ENCODE data around the gene COBL.

The COBL gene

DNA sequence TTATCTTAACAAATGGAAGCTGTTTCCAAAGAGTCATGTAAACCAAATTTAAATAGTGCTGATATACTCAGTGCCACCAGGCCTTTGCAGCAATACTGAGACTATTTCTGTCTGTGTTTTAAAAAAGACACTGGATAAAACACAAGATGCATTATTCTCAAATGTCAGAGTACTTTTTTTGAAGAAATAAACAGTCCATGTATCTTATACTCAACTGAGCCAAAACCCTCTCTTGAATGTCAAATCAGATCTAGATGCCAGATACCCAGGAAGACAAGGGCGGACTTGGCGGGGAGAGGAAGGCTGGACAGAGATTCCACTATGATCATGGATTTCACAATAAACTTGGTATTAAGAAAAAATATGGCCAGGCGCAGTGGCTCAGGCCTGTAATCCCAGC, 127.6 kb downstream of the COBL start:
- no peaks in the 10 kb centered on the region for H3K36me3 Mint-ChIP-seq
- no peak overlapping the region for H3K27ac Mint-ChIP-seq
- peaks cover 9% of the 10 kb centered on the region for H3K27me3 Mint-ChIP-seq
- H3K4me3 Mint-ChIP-seq: no peak overlapping the region
- DNase-seq: no peak
- no peaks in the 10 kb centered on the region for H3K9me3 Mint-ChIP-seq
- CTCF ChIA-PET: no interaction called here
- H3K4me1 Mint-ChIP-seq: no peaks in the 10 kb centered on the region

DNA sequence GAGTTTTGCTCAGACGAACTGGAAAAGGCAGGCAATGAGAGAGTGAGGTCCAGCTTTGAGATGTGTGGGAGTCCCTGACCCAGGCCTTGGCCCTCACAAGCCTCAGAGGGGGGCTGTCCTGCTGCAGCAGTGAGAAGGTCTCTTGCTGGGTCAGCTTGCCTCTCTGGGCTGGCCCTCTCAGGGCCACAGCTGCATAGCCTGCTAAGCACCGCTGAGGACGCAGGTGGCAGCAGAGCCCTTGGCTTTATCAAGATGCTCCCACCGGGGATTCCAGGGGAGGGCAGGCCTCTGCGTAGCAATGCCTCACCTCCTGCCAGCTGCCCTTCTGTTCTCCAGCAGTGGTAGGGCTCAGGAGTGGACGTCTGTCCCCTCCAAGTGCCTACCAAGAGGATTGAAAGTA, 128.7 kb downstream of the COBL start:
- Mint-ChIP-seq H3K4me3 (no peak overlapping the region), H3K27ac (no peak overlapping the region), H3K27me3 (peaks cover 11% of the 10 kb centered on the region), H3K9me3 (no peaks in the 10 kb centered on the region), H3K36me3 (no peaks in the 10 kb centered on the region), H3K4me1 (no peaks in the 10 kb centered on the region)
- CTCF ChIA-PET: no interaction called here
- DNase-seq: no peak

DNA sequence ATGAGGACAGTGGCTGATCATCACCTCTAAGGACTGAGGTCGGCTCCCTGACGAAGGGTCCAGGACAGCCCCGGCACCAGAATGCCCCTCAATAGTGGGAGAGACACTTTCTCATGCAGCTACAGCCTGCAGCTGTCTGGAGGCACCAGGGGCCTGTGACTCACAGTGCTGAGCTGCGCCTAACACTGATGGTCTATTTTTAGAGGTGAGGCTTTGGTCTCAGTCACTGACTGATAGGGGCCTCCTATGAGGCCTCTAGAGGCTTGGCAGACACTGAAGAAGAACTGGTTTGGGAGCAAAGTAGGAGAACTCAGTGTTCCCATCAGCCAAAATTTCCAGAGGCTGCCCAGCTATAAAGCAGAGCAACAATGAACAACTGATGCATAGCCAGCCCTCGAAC, 130.1 kb downstream of the COBL start:
- H3K27ac Mint-ChIP-seq: no peak overlapping the region

DNA sequence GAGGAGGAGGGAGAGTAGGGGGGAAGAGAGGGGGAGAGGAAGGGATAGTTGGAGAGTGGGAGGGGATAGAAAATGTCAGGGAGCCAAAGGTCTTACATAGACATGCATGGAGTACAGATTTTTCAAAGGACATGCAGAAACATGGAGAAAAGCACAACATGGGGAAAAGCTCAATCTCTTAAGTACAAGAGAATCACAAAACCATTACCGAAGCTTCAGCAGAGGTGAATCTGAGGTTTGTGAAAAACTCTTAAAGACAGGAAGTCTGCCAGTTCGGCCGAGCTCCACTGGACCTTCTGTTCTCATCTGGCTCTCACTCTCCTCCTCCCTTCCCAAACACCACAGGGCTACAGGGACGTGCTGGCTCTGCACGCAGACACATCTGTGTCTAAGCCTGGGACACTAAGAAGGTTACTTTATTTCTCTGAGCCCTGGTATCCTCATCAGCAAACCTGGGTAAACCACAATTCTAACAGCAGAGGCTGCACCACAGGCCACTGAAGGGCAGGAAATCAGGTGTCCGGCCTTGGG, 133.9 kb downstream of the COBL start:
- no peak overlapping the region for H3K27ac Mint-ChIP-seq

More for the DNA sequence above, 130.1 kb downstream of the COBL start:
- CTCF ChIA-PET: no interaction called here
- Mint-ChIP-seq H3K27me3 (peaks cover 22% of the 10 kb centered on the region), H3K4me1 (no peaks in the 10 kb centered on the region), H3K4me3 (no peak overlapping the region), H3K36me3 (no peaks in the 10 kb centered on the region), H3K9me3 (no peaks in the 10 kb centered on the region)
- DNase-seq: no peak

DNA sequence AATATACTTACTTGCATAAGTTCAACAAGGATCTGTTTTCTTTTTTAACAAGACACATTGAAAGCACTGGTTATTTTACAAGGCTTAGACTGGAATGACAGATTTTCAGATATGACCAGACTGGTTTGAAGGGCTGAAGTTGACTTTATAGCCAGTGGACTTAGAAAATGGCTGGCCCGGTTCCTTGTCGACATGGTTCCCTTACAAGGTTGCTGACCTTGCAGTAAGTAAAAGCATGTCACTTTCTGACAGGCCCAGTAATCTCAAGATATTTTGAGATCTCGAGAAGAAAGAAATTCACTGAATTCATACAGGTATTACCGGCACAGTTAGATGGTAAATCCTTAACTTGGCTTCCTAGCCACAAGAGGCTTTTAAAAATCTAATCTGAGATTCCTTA, 136.5 kb downstream of the COBL start:
- Mint-ChIP-seq H3K4me1 (no peaks in the 10 kb centered on the region), H3K27me3 (peaks cover 20% of the 10 kb centered on the region), H3K4me3 (no peak overlapping the region), H3K9me3 (no peaks in the 10 kb centered on the region), H3K36me3 (no peaks in the 10 kb centered on the region), H3K27ac (no peak overlapping the region)
- CTCF ChIA-PET: no interaction called here
- no peak for DNase-seq

More for the DNA sequence above, 133.9 kb downstream of the COBL start:
- H3K4me1 Mint-ChIP-seq: no peaks in the 10 kb centered on the region
- CTCF ChIA-PET: interaction anchor here (1.0 kb wide), 1 partner anchor 20 kb away, joined by 3 read pairs; no protein-coding TSS in a partner anchor
- H3K4me3 Mint-ChIP-seq: no peak overlapping the region
- no peak for DNase-seq
- H3K36me3 Mint-ChIP-seq: no peaks in the 10 kb centered on the region
- no peaks in the 10 kb centered on the region for H3K9me3 Mint-ChIP-seq
- peaks cover 16% of the 10 kb centered on the region for H3K27me3 Mint-ChIP-seq

DNA sequence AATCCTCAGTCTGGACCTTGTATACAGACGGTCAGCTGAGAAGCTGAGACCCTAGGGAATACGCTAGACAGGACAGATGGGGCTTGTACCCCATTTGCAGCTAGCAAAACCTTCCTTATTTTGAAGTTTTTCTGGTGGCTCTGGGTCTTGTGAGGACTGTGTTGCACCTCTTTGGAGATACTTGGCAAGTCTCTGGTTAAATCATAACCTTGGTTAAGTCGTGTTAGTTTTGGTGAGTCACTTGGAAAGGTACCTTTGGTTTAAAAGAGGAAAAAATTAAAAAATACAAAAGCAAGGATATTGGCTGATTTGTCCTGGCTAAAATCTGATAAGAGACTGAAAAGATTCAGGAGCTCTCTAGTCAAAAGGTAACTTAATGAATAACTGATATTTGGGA, 140.6 kb downstream of the COBL start:
- no peak for DNase-seq
- Mint-ChIP-seq H3K9me3 (no peaks in the 10 kb centered on the region), H3K27ac (no peak overlapping the region), H3K27me3 (peaks cover 17% of the 10 kb centered on the region), H3K4me1 (no peaks in the 10 kb centered on the region), H3K4me3 (no peak overlapping the region), H3K36me3 (no peaks in the 10 kb centered on the region)
- CTCF ChIA-PET: interaction anchor here (1.6 to 1.7 kb wide), 2 partner anchors 13 to 15 kb away, joined by 6 to 7 read pairs; no protein-coding TSS in a partner anchor

DNA sequence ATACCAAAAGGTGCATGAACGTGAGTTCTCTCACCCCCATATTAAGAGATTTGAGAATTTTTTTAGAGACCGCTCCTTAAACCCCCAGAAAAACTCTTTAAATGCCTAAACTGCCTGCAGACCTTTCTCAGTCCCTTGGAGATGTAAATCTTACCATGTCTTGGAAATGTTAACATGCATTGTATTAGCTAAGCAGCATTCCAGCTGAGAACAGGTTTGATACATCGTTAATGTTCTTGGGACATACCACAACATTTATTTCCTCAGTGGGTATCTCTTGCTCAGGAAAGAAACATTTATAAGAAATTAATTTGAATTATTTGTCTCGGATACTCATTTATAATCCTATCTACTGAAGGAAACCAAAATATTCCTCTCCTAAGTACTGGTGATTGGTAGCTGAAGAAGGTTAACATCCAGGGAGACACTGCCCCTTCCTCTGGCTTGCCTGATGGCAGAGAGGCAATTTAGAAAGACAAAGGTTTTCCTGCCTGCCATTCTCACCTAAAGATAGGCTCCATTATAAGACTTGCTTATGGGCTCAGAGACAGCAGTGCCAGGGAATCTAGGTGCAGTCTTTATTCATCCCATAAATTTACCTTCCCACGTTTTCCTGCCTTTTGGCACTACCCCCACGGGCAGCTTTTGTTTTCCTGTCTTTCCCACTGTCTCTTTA, 141.2 kb downstream of the COBL start:
- H3K27me3 Mint-ChIP-seq: peaks cover 17% of the 10 kb centered on the region
- CTCF ChIA-PET: interaction anchor here (1.6 to 1.7 kb wide), 2 partner anchors 13 to 14 kb away, joined by 6 to 7 read pairs; no protein-coding TSS in a partner anchor
- no peaks in the 10 kb centered on the region for H3K36me3 Mint-ChIP-seq
- H3K4me1 Mint-ChIP-seq: no peaks in the 10 kb centered on the region
- no peak overlapping the region for H3K27ac Mint-ChIP-seq
- no peaks in the 10 kb centered on the region for H3K9me3 Mint-ChIP-seq
- DNase-seq: no peak
- no peak overlapping the region for H3K4me3 Mint-ChIP-seq

DNA sequence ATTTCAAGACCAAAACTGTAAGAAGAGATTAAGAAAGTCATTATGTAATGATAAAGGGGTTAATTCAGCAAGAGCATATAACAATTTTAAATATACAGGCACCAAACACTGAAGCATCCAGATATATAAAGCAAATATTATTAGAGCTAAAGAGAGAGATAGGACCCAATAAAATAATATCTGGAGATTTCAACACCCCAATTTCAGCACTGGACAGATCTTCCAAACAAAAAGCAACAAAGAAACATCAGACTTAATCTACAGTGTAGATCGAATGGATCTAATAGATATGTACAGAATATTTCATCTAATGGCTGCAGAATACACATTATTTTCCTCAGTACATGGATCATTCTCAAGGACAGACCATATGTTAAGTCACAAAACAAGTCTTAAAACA, 151.3 kb downstream of the COBL start:
- Mint-ChIP-seq H3K4me1 (no peaks in the 10 kb centered on the region), H3K27ac (no peak overlapping the region), H3K4me3 (no peak overlapping the region), H3K27me3 (peaks cover 7% of the 10 kb centered on the region), H3K36me3 (no peaks in the 10 kb centered on the region), H3K9me3 (no peaks in the 10 kb centered on the region)
- DNase-seq: no peak
- CTCF ChIA-PET: interaction anchor here (6.3 kb wide), 1 partner anchor 203 kb away, joined by 87 read pairs; no protein-coding TSS in a partner anchor

DNA sequence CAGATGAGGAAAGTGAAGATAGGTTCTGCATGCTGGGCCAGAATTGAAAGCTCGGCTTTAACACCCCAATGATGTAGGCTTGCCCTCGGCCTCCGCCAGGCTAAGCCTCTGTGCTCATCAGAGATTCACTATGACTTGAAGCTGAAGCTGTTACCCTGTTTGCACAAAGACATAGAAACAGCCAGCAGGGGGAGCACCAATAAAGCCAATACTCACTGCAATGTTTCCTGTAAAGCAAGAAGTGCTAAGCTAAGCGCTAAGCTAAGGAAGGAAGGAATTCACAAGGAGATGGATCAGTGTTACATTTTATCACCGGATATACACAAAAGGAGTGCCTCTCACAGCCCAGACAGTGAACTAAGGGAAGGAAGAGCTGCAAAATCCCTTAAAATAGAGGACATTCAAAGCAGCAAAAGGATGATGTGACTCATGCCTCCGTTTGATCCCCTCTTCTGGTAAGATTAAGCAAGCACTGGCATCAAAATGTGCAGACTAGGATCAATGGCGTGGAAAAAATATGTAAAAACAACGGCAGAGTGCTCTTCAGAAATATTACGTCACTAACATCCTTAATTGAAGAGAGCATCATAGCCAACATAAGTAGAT, 153.8 kb downstream of the COBL start:
- CTCF ChIA-PET: interaction anchor here (0.6 to 6.3 kb wide), 27 partner anchors 8 to 1070 kb away, joined by 3 to 87 read pairs (median 3); partner anchors contain the start of gene ZPBP
- Mint-ChIP-seq H3K27ac (no peak overlapping the region), H3K4me1 (no peaks in the 10 kb centered on the region), H3K36me3 (no peaks in the 10 kb centered on the region), H3K4me3 (no peak overlapping the region), H3K27me3 (peaks cover 15% of the 10 kb centered on the region), H3K9me3 (no peaks in the 10 kb centered on the region)
- peak; percentile 81 for DNase-seq

DNA sequence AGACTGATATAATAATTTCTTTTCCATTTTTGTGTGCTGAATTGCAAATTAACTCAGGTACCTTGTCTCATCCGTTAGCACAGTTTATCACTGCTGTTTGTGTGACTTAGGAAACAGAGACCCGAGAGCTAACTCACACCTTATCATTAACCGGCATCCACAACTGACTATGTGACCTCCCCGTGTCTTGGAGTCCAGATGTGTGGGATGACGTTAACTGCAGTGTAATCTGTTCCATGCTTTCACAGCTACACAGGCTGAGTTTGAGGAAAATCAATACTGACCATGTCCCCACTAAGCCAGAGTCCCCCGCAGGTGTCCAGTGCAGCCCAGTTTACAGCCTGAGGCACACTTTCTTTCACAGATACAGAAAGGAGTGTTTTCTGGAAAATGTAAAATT, 154.7 kb downstream of the COBL start:
- Mint-ChIP-seq H3K36me3 (no peaks in the 10 kb centered on the region), H3K4me3 (no peak overlapping the region), H3K4me1 (no peaks in the 10 kb centered on the region), H3K9me3 (no peaks in the 10 kb centered on the region), H3K27me3 (peaks cover 15% of the 10 kb centered on the region), H3K27ac (no peak overlapping the region)
- CTCF ChIA-PET: interaction anchor here (0.6 to 6.3 kb wide), 26 partner anchors 9 to 1018 kb away, joined by 3 to 87 read pairs (median 4); no protein-coding TSS in a partner anchor
- no peak for DNase-seq

DNA sequence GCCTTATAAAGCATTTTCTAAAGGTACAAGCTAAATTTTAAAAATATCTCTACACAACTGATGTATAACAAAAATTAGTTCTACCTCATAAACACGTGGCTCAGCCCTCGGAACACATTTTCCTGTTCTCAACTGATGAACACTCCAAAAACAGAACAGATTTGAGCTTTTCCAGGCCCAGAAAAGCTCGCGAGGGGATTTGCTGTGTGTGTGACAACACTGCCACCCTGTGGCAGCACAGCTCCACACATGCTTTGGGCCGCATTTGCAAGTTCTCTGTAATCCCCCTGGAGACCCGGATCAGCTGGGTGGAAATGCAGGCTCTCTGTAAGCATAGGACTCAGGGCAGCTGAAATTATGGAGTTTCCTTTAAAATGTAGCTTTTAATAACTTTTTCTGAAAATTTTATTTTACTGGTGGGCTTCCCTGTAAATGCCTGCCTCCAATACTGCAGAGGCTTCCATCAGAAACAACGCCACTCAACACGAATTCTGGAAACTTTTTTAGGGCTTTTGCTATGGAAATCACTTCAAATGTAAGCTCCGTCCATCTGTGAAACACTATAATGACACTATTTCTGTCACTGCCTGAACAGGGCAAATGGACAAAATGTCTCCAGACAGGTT, 155.5 kb downstream of the COBL start:
- DNase-seq: peak; percentile 65
- peaks cover 15% of the 10 kb centered on the region for H3K27me3 Mint-ChIP-seq

DNA sequence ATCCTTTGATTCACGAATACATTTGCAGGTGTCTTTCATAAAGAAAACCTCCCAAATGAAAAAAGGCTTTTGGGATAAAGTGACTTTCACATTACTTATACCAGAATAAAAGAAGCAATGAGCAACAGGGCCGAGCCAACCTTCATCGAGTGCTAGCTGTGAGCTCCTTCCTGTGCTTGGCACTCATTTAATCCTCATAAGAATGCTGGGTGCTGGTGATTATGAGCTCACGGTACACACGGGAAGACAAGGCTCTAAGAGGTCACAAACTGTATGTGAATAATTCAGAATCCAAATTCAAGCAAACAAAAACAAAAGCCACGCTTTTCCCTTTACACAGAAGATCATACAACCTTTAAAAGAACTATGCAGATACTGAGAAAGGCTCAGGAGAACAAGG, 156.2 kb downstream of the COBL start:
- no peaks in the 10 kb centered on the region for H3K36me3 Mint-ChIP-seq
- DNase-seq: no peak
- no peaks in the 10 kb centered on the region for H3K4me1 Mint-ChIP-seq
- peaks cover 15% of the 10 kb centered on the region for H3K27me3 Mint-ChIP-seq
- H3K27ac Mint-ChIP-seq: no peak overlapping the region
- CTCF ChIA-PET: interaction anchor here (0.8 to 6.3 kb wide), 33 partner anchors 8 to 1068 kb away, joined by 3 to 87 read pairs (median 4); partner anchors contain the start of gene ZPBP
- no peaks in the 10 kb centered on the region for H3K9me3 Mint-ChIP-seq
- no peak overlapping the region for H3K4me3 Mint-ChIP-seq

More for the DNA sequence above, 155.5 kb downstream of the COBL start:
- H3K4me1 Mint-ChIP-seq: no peaks in the 10 kb centered on the region
- CTCF ChIA-PET: interaction anchor here (0.7 to 6.3 kb wide), 42 partner anchors 9 to 1068 kb away, joined by 3 to 87 read pairs (median 4); partner anchors contain the start of gene ZPBP
- no peak overlapping the region for H3K27ac Mint-ChIP-seq
- no peaks in the 10 kb centered on the region for H3K9me3 Mint-ChIP-seq
- H3K4me3 Mint-ChIP-seq: no peak overlapping the region
- H3K36me3 Mint-ChIP-seq: no peaks in the 10 kb centered on the region

DNA sequence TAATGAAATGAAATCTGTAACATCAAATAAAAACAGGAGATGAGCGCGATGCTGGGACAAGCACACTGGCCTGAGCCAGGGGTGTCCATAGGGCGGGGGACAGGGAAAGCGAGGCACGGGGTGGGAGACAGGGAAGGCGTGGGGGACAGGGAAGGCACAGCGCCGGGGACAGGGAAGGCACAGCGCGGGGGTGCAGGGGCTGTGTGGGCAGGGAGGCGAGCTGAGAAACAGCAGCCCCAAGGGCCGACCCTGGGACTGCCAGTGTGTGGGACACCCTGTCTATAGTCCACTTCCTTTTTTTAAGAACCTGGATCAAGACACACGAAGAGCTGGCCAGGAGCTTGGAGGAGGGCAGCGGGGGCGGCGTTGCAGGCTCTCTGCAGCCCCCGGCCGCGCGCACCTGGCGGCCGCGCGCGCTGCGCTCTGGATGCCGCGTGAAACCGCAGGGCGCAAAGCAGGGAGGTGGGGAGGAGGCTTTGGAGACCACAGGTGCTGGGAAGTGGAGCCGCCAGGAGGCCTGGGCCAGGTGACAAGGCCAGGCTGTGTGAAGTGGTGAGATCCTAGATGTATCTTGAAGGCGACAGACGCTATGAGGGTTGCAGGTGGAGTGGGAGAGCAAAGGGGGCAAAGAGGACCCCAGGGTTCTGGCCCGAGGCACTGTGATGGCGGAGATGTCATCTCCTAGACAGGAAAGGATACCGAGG, 157.7 kb downstream of the COBL start:
- peaks cover 18% of the 10 kb centered on the region for H3K27me3 Mint-ChIP-seq
- no peaks in the 10 kb centered on the region for H3K9me3 Mint-ChIP-seq
- DNase-seq: no peak
- H3K27ac Mint-ChIP-seq: no peak overlapping the region
- H3K36me3 Mint-ChIP-seq: no peaks in the 10 kb centered on the region
- H3K4me1 Mint-ChIP-seq: no peaks in the 10 kb centered on the region
- CTCF ChIA-PET: interaction anchor here (0.8 to 4.9 kb wide), 4 partner anchors 7 to 1066 kb away, joined by 3 to 45 read pairs (median 4); partner anchors contain the start of gene ZPBP
- no peak overlapping the region for H3K4me3 Mint-ChIP-seq

DNA sequence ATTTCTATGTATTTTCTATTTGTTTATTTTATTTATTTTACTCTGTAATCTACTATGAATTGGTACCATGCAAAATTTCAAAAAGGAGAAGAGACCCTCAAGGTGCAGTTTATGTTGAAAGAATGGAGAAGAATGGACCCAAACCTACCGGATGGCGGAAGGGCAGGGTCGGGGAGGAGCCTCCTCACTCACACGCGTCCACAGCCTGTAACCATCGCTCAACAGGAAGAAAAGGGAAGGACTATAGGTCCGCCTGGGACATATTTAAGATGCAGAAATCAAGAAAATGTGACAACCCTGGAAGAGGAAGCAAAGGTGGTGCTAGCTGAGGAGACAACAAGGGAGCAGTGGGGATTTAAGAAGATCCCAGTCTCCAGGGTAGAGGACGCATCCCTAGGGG, 158.4 kb downstream of the COBL start:
- Mint-ChIP-seq H3K27ac (no peak overlapping the region), H3K4me1 (no peaks in the 10 kb centered on the region), H3K9me3 (no peaks in the 10 kb centered on the region), H3K4me3 (no peak overlapping the region), H3K36me3 (no peaks in the 10 kb centered on the region), H3K27me3 (peaks cover 22% of the 10 kb centered on the region)
- DNase-seq: no peak
- CTCF ChIA-PET: interaction anchor here (0.5 to 1.2 kb wide), 3 partner anchors 120 to 690 kb away, joined by 3 to 4 read pairs (median 3); no protein-coding TSS in a partner anchor

Data from activated naive CD4-positive, alpha-beta T cell treated with anti-CD3 and anti-CD28 coated beads, Interleukin-2, amount 10 ng/mL, durations not matched to agents 7 days and 5 days (primary cell).